Rectal smooth muscle tissue (tissue), 1 donor: ENCODE results near the gene L3MBTL4.

ENCODE experiments used
- H3K27ac ChIP-seq: one replicate; pipeline ENCODE4 v1.7.0; 2013; ENCODE audit warnings: low read depth, low read length, inconsistent platforms
- H3K27me3 ChIP-seq: one replicate; pipeline ENCODE4 v1.7.0; 2013; ENCODE audit warnings: low read length; ENCODE audit not compliant: control insufficient read depth, insufficient read depth
- H3K36me3 ChIP-seq: one replicate; pipeline ENCODE4 v1.7.0; 2013; ENCODE audit warnings: low read length; ENCODE audit not compliant: control insufficient read depth, insufficient read depth
- H3K4me1 ChIP-seq: one replicate; pipeline ENCODE4 v1.7.0; 2013; ENCODE audit warnings: low read length; ENCODE audit not compliant: control insufficient read depth, insufficient read depth
- H3K4me3 ChIP-seq: one replicate; pipeline ENCODE4 v1.7.0; 2013; ENCODE audit warnings: low read length
- H3K9ac ChIP-seq: one replicate; pipeline ENCODE4 v1.7.0; 2013; ENCODE audit warnings: low read length

The L3MBTL4 gene

DNA sequence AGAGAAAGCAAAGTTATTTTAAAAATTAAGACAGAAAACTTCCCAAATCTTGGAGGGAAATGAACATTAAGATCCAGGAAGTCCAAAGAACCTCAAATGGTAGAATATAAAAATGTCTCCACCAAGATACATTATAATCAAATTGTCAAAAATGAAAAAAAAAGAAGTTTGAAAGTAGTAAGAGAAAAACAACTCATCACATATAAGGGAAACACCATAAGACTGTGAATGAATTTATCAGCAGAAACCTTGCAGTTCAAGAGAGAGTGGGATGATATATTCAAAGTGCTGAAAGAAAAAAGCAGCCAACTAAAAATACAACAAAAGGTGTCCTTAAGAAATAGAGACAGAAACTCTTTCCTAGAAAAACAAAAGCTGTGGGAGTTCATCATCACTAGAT is 73.0 kb downstream of the L3MBTL4 start:
- H3K36me3 ChIP-seq, result no peaks in the 10 kb centered on the region
- no peak overlapping the region for H3K27ac ChIP-seq
- H3K9ac ChIP-seq, result no peak overlapping the region
- no peaks in the 10 kb centered on the region for H3K27me3 ChIP-seq
- no peaks in the 10 kb centered on the region for H3K4me1 ChIP-seq
- no peak overlapping the region for H3K4me3 ChIP-seq

GRCh38 chr18:6341303-6341702 is 73.4 kb downstream of the L3MBTL4 start:
- H3K27me3 ChIP-seq, result no peaks in the 10 kb centered on the region
- no peak overlapping the region for H3K4me3 ChIP-seq
- H3K27ac ChIP-seq, result no peak overlapping the region
- H3K36me3 ChIP-seq, result no peaks in the 10 kb centered on the region
- no peaks in the 10 kb centered on the region for H3K4me1 ChIP-seq
- H3K9ac ChIP-seq, result no peak overlapping the region

GRCh38 chr18:6340121-6340520 is 74.6 kb downstream of the L3MBTL4 start:
- Histone ChIP-seq H3K4me3 (no peak overlapping the region), H3K4me1 (no peaks in the 10 kb centered on the region), H3K27me3 (no peaks in the 10 kb centered on the region), H3K36me3 (no peaks in the 10 kb centered on the region), H3K27ac (no peak overlapping the region), H3K9ac (no peak overlapping the region)

DNA sequence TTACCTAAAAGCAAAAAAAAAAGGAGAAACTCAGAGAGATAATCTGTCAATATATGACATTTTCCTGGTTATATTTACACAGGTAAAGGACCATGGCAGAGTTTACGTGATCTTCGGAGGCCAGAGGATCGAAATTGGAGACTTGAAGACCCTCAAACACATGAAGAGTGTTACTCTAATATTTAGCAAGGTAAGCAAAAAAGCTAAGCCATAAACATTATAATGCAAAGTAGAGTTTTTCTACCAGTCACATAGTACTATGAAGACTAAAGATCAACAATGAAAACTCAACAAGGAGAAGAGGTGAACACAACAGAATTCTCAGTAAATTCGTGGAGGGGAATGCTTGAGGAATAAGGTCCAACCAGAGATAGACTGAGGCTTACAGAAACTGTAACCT is 78.5 kb downstream of the L3MBTL4 start:
- H3K36me3 ChIP-seq, result no peaks in the 10 kb centered on the region

GRCh38 chr18:6333981-6334380 is 80.7 kb downstream of the L3MBTL4 start:
- Histone ChIP-seq H3K4me1 (no peaks in the 10 kb centered on the region), H3K27ac (no peak overlapping the region), H3K9ac (no peak overlapping the region), H3K4me3 (no peak overlapping the region), H3K27me3 (no peaks in the 10 kb centered on the region), H3K36me3 (no peaks in the 10 kb centered on the region)

More for the DNA sequence above, 78.5 kb downstream of the L3MBTL4 start:
- Histone ChIP-seq H3K9ac (no peak overlapping the region), H3K4me1 (no peaks in the 10 kb centered on the region), H3K27ac (no peak overlapping the region), H3K4me3 (no peak overlapping the region), H3K27me3 (no peaks in the 10 kb centered on the region)

DNA sequence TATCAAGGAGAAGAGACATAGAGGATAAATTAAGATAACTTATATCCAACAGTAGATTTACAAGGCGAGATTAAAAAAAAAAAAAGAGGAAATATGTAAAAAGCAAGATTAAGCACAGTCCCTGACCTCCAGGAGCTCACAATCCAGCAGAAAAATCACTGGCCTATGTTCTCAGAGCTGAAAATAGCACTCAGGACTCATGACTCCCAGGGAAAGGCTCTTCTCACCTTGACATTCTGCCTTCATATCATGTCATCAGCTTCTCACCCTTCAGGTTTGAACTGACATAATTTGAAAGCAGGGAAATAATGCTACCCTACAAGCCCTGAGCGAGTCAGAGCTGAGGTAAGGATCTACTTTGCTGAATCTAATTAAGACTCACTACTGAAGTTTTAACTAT is 82.8 kb downstream of the L3MBTL4 start:
- Histone ChIP-seq H3K36me3 (no peaks in the 10 kb centered on the region), H3K4me1 (no peaks in the 10 kb centered on the region), H3K9ac (no peak overlapping the region), H3K27me3 (no peaks in the 10 kb centered on the region), H3K4me3 (no peak overlapping the region), H3K27ac (no peak overlapping the region)

GRCh38 chr18:6330786-6331185 is 83.9 kb downstream of the L3MBTL4 start:
- no peak overlapping the region for H3K4me3 ChIP-seq
- H3K9ac ChIP-seq, result no peak overlapping the region
- H3K4me1 ChIP-seq, result no peaks in the 10 kb centered on the region
- H3K36me3 ChIP-seq, result no peaks in the 10 kb centered on the region
- H3K27ac ChIP-seq, result no peak overlapping the region
- H3K27me3 ChIP-seq, result no peaks in the 10 kb centered on the region

DNA sequence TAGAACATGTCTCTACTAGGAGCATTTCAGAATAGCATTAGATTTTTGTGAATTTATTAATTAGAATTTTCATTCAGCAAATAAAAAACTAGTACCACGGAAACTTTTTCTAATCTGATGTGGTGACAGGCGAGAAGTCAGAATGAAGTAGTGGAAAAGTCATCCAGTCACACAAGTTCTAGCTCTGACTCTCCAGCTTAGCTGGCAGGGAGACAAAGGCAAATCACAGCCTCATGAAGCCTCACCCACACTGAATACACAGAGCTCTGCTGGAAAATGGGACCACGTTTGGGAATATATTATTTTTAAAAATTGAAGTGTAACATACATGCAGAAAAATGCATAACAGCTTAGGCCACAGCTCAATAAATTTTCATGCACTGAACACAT is 86.1 kb downstream of the L3MBTL4 start:
- H3K9ac ChIP-seq, result no peak overlapping the region
- no peak overlapping the region for H3K27ac ChIP-seq
- no peaks in the 10 kb centered on the region for H3K36me3 ChIP-seq

DNA sequence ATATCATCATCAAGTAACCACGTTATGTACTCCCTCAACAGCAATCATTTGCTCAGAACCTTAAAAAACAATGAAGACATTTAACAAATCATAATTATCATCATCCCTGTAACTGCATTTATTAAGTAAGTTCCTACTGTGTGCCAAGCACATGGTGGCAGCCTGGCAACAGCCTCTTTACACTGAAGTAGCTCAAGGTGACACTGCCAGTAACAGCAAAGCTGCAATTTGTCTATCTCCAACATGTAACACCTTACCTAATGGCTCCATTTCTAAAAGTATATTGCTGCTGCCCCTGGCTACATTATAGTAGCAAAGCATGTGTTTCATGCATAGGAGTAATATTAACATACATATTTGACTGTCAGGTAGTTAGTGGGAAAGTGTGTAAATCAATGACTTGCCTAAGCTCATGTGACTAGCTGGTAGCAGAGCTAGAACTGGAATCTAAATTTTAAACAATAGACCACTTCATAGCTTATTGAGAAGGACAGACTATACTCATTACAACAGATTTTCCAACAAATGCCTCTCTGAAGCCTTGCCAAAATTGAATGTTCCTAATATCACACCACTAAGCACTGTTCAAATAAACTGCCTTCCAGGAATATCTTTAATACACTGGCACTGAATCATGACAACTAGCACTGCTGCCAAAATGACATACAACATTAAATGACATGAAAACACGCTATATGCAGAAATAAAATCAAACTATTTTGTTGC is 86.7 kb downstream of the L3MBTL4 start:
- Histone ChIP-seq H3K9ac (no peak overlapping the region), H3K36me3 (no peaks in the 10 kb centered on the region), H3K4me1 (no peaks in the 10 kb centered on the region), H3K27ac (no peak overlapping the region), H3K4me3 (no peak overlapping the region), H3K27me3 (no peaks in the 10 kb centered on the region)

More for the DNA sequence above, 86.1 kb downstream of the L3MBTL4 start:
- no peaks in the 10 kb centered on the region for H3K27me3 ChIP-seq
- no peaks in the 10 kb centered on the region for H3K4me1 ChIP-seq
- H3K4me3 ChIP-seq, result no peak overlapping the region

GRCh38 chr18:6327485-6327884 is 87.2 kb downstream of the L3MBTL4 start:
- no peaks in the 10 kb centered on the region for H3K27me3 ChIP-seq
- no peaks in the 10 kb centered on the region for H3K4me1 ChIP-seq
- H3K4me3 ChIP-seq, result no peak overlapping the region
- no peaks in the 10 kb centered on the region for H3K36me3 ChIP-seq
- no peak overlapping the region for H3K27ac ChIP-seq
- H3K9ac ChIP-seq, result no peak overlapping the region

- Histone ChIP-seq H3K9ac (no peak overlapping the region), H3K27me3 (no peaks in the 10 kb centered on the region), H3K4me3 (no peak overlapping the region), H3K36me3 (no peaks in the 10 kb centered on the region), H3K27ac (no peak overlapping the region), H3K4me1 (no peaks in the 10 kb centered on the region)
Observed at GRCh38 chr18:6326566-6326965, 88.1 kb downstream of the L3MBTL4 start.

- no peak overlapping the region for H3K4me3 ChIP-seq
- no peaks in the 10 kb centered on the region for H3K36me3 ChIP-seq
Observed at GRCh38 chr18:6323319-6323889, 91.3 kb downstream of the L3MBTL4 start.

More at GRCh38 chr18:6323319-6323889, 91.3 kb downstream of the L3MBTL4 start:
- Histone ChIP-seq H3K27me3 (no peaks in the 10 kb centered on the region), H3K27ac (no peak overlapping the region), H3K9ac (no peak overlapping the region), H3K4me1 (no peaks in the 10 kb centered on the region)
